NOMO-1 (cell line): ENCODE measurements around the gene ANXA2.
"Not testable (repeated sequence)": the region's sequence is repeated elsewhere in the genome, so short reads cannot be mapped to it uniquely, and the experiment has no call there.

Experiments used
- DNase-seq, 2 experiments: peaks; one replicate each; lab custom pipeline; 2025; ENCODE audit not compliant: unreplicated experiment in 2 of 2; lab: John Stamatoyannopoulos, UW

The ANXA2 gene

GRCh38 chr15:60411774-60412425, 14.1 kb upstream of the ANXA2 start:
- no peak for DNase-seq

- not testable (repeated sequence) for DNase-seq
Measured at GRCh38 chr15:60410350-60410749, 12.6 kb upstream of the ANXA2 start.

- peak; percentile 64 to 96 for DNase-seq
Measured at GRCh38 chr15:60408463-60408981, 10.7 kb upstream of the ANXA2 start.

GRCh38 chr15:60407415-60407805, 9.6 kb upstream of the ANXA2 start:
- DNase-seq, result no peak

- no peak for DNase-seq
Measured at GRCh38 chr15:60406513-60407414, 9.0 kb upstream of the ANXA2 start.

GRCh38 chr15:60405399-60405798, 7.6 kb upstream of the ANXA2 start:
- DNase-seq, result no peak

GRCh38 chr15:60404351-60404750, 6.6 kb upstream of the ANXA2 start:
- DNase-seq, result not testable (repeated sequence)

GRCh38 chr15:60400944-60401343, 3.2 kb upstream of the ANXA2 start:
- DNase-seq, result no peak

GRCh38 chr15:60399931-60400330, 2.1 kb upstream of the ANXA2 start:
- no peak for DNase-seq

- no peak for DNase-seq
Measured at GRCh38 chr15:60399246-60399915, 1.6 kb upstream of the ANXA2 start.

GRCh38 chr15:60396958-60397771, 621 bp downstream of the ANXA2 start:
- DNase-seq, result peak; percentile 61 to 79

- DNase-seq, result no peak
Measured at GRCh38 chr15:60396560-60396957, 1.2 kb downstream of the ANXA2 start.

- DNase-seq, result no peak
Measured at GRCh38 chr15:60396100-60396499, 1.7 kb downstream of the ANXA2 start.

GRCh38 chr15:60395276-60396011, 2.3 kb downstream of the ANXA2 start:
- DNase-seq, result peak; percentile 45 to 65

- DNase-seq, result no peak
Measured at GRCh38 chr15:60394689-60395097, 3.1 kb downstream of the ANXA2 start.

- peak in 1 of 2 experiments; percentile 18 for DNase-seq
Measured at GRCh38 chr15:60392986-60393790, 4.6 kb downstream of the ANXA2 start.

- no peak for DNase-seq
Measured at GRCh38 chr15:60392601-60392985, 5.2 kb downstream of the ANXA2 start.

GRCh38 chr15:60391722-60392315, 6.0 kb downstream of the ANXA2 start:
- DNase-seq, result no peak
